OCI-LY3 (cell line): ENCODE measurements around the gene NLRC5.

Experiments
- H2AFZ ChIP-seq: fragments of 200-600, 300-600 bp; shearing (Covaris generic); 2 replicates; pipeline ENCODE4 v1.6.0; 2014; ENCODE audit warnings: antibody characterized with exemption, low read depth, low read length
- H3K27ac ChIP-seq: fragments of 200-600, 300-600 bp; sonication (generic); 2 replicates; pipeline ENCODE4 v1.5.1; 2014; ENCODE audit warnings: mild to moderate bottlenecking, low read length, moderate library complexity, mixed read lengths
- H3K27me3 ChIP-seq: fragments of 200-600, 300-600 bp; sonication (generic); 2 replicates; pipeline ENCODE4 v1.6.1; 2014; ENCODE audit warnings: low read depth, low read length, mixed read lengths
- H3K36me3 ChIP-seq: fragments of 200-600, 300-600 bp; sonication (generic); replicated peaks from 2 replicates; pipeline ENCODE3; 2014; ENCODE audit warnings: low read depth, low read length, mixed read lengths
- H3K4me1 ChIP-seq: fragments of 300-600, 200-600 bp; sonication (generic); 2 replicates; pipeline ENCODE4 v1.6.1; 2014; ENCODE audit warnings: low read length, mixed read lengths
- H3K4me2 ChIP-seq: fragments of 200-600, 300-600 bp; sonication (generic); 2 replicates; pipeline ENCODE4 v1.6.1; 2014; ENCODE audit warnings: low read length, mixed read lengths
- H3K4me3 ChIP-seq: fragments of 300-600, 200-600 bp; sonication (generic); 2 replicates; pipeline ENCODE4 v1.5.1; 2014; ENCODE audit warnings: antibody characterized with exemption, mild to moderate bottlenecking, low read length, moderate library complexity
- H3K79me2 ChIP-seq: fragments of 300-600, 200-600 bp; shearing (Covaris generic); 2 replicates; pipeline ENCODE4 v1.6.1; 2014; ENCODE audit warnings: mild to moderate bottlenecking, low read length, mixed read lengths
- H3K9ac ChIP-seq: fragments of 300-600, 200-600 bp; shearing (Covaris generic); 2 replicates; pipeline ENCODE4 v1.6.0; 2014; ENCODE audit warnings: mild to moderate bottlenecking, low read length, moderate library complexity
- H3K9me3 ChIP-seq: fragments of 200-600, 300-600 bp; shearing (Covaris generic); 2 replicates; pipeline ENCODE4 v1.6.1; 2014; ENCODE audit warnings: low read length, mixed read lengths; ENCODE audit not compliant: insufficient read depth
- H4K20me1 ChIP-seq: fragments of 200-600, 300-600 bp; sonication (generic); 2 replicates; pipeline ENCODE4 v1.6.1; 2016; ENCODE audit warnings: low read length, mixed read lengths; ENCODE audit not compliant: insufficient read depth
- CTCF ChIP-seq: fragments of 200-600, 300-600 bp; sonication (generic); IDR thresholded peaks from 2 replicates; pipeline ENCODE4 v1.5.1; 2014; ENCODE audit warnings: antibody characterized with exemption, low read length, low read depth
- EZH2phosphoT487 ChIP-seq: fragments of 200-600 bp; shearing (Covaris generic); IDR thresholded peaks from 2 replicates; pipeline ENCODE4 v1.6.1; 2018; ENCODE audit warnings: antibody characterized with exemption, mixed run types, low read depth

NLRC5 gene

GRCh38 chr16:56977216-56977615, 12.1 kb upstream of the NLRC5 start:
- no peaks in the 10 kb centered on the region for H3K79me2 ChIP-seq
- no peaks in the 10 kb centered on the region for H3K36me3 ChIP-seq
- H3K9me3 ChIP-seq, result no peaks in the 10 kb centered on the region
- H3K4me3 ChIP-seq, result no peak overlapping the region
- H3K4me1 ChIP-seq, result peaks cover 28% of the 10 kb centered on the region
- no peaks in the 10 kb centered on the region for H3K27me3 ChIP-seq
- TF ChIP-seq EZH2phosphoT487, result no peak
- TF ChIP-seq CTCF, result no peak
- no peak overlapping the region for H2AFZ ChIP-seq
- H3K9ac ChIP-seq, result no peak overlapping the region
- H4K20me1 ChIP-seq, result no peaks in the 10 kb centered on the region
- H3K4me2 ChIP-seq, result no peak overlapping the region
- H3K27ac ChIP-seq, result no peak overlapping the region

- Histone ChIP-seq H3K4me3 (no peak overlapping the region), H3K27ac (no peak overlapping the region), H3K4me1 (peaks cover 26% of the 10 kb centered on the region), H3K9me3 (no peaks in the 10 kb centered on the region), H4K20me1 (no peaks in the 10 kb centered on the region), H3K27me3 (no peaks in the 10 kb centered on the region), H3K9ac (no peak overlapping the region), H3K4me2 (no peak overlapping the region), H3K36me3 (no peaks in the 10 kb centered on the region), H2AFZ (no peak overlapping the region), H3K79me2 (no peaks in the 10 kb centered on the region)
- TF ChIP-seq CTCF (no peak), EZH2phosphoT487 (no peak)
Measured at GRCh38 chr16:56977823-56978430, 11.4 kb upstream of the NLRC5 start.

GRCh38 chr16:56980201-56980535, 9.2 kb upstream of the NLRC5 start:
- Histone ChIP-seq H3K4me3 (no peak overlapping the region), H3K27ac (no peak overlapping the region), H3K36me3 (no peaks in the 10 kb centered on the region), H3K9me3 (no peaks in the 10 kb centered on the region), H3K9ac (no peak overlapping the region), H3K79me2 (no peaks in the 10 kb centered on the region), H2AFZ (no peak overlapping the region), H3K4me2 (no peak overlapping the region), H4K20me1 (no peaks in the 10 kb centered on the region), H3K27me3 (no peaks in the 10 kb centered on the region), H3K4me1 (peaks cover 3% of the 10 kb centered on the region; the same call in 1 of the 2 replicates)
- TF ChIP-seq CTCF, result no peak
- no peak for TF ChIP-seq EZH2phosphoT487

GRCh38 chr16:56980792-56981724, 8.3 kb upstream of the NLRC5 start:
- Histone ChIP-seq H3K79me2 (no peaks in the 10 kb centered on the region), H3K4me2 (no peak overlapping the region), H3K27ac (no peak overlapping the region), H2AFZ (no peak overlapping the region), H3K27me3 (no peaks in the 10 kb centered on the region), H3K9me3 (no peaks in the 10 kb centered on the region), H3K36me3 (no peaks in the 10 kb centered on the region), H3K9ac (no peak overlapping the region), H3K4me3 (no peak overlapping the region), H4K20me1 (no peaks in the 10 kb centered on the region), H3K4me1 (peaks cover 3% of the 10 kb centered on the region; the same call in 1 of the 2 replicates)
- TF ChIP-seq CTCF, result no peak
- no peak for TF ChIP-seq EZH2phosphoT487
